Measurements from ENCODE around the gene CACNA2D1.

- TF ChIP-seq, protein P1, sequence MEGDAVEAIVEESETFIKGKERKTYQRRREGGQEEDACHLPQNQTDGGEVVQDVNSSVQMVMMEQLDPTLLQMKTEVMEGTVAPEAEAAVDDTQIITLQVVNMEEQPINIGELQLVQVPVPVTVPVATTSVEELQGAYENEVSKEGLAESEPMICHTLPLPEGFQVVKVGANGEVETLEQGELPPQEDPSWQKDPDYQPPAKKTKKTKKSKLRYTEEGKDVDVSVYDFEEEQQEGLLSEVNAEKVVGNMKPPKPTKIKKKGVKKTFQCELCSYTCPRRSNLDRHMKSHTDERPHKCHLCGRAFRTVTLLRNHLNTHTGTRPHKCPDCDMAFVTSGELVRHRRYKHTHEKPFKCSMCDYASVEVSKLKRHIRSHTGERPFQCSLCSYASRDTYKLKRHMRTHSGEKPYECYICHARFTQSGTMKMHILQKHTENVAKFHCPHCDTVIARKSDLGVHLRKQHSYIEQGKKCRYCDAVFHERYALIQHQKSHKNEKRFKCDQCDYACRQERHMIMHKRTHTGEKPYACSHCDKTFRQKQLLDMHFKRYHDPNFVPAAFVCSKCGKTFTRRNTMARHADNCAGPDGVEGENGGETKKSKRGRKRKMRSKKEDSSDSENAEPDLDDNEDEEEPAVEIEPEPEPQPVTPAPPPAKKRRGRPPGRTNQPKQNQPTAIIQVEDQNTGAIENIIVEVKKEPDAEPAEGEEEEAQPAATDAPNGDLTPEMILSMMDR (IDR thresholded peaks at IDR 0.05), result no peak
- no peak for TF ChIP-seq ZFX (IDR thresholded peaks at IDR 0.05; ENCODE audit: borderline replicate concordance)
Measured at GRCh38 chr7:82264783-82265305, 178.7 kb downstream of the CACNA2D1 start.

Measured in 22Rv1 (cell line).